Calu3 (cell line): ENCODE results near the gene ATP6V0A1. TPM values are rescaled to one million over a fixed set of nuclear protein-coding genes. Genes with fewer than 3 reads are reported as not detected.
"Not testable (repeated sequence)": the region's sequence is repeated elsewhere in the genome, so short reads cannot be mapped to it uniquely, and the experiment has no call there.

Experiments used
- BruUV-seq: library from RNA; stranded (reverse); fragments of 400-500 nt; replicated peaks from 2 replicates; lab custom pipeline; 2021; lab: Mats Ljungman, UMichigan
- CTCF ChIA-PET: fragments of 300-600 bp; sonication (Branson Sonifier 250); formaldehyde crosslinking; loops from one replicate; lab custom pipeline; 2022; ENCODE audit warnings: antibody characterized with exemption; lab: Charles Lee
- DNase-seq: peaks from one replicate; pipeline ENCODE4 v3.0.0; 2022
- H3K27ac Mint-ChIP-seq: one replicate; pipeline ENCODE4 v1.8.0; 2022; ENCODE audit warnings: mixed read lengths; ENCODE audit not compliant: unreplicated experiment
- H3K27me3 Mint-ChIP-seq: one replicate; pipeline ENCODE4 v1.8.0; 2022; ENCODE audit warnings: mixed read lengths; ENCODE audit not compliant: unreplicated experiment
- H3K36me3 Mint-ChIP-seq: one replicate; pipeline ENCODE4 v1.8.0; 2022; ENCODE audit warnings: mild to moderate bottlenecking, moderate library complexity, mixed read lengths; ENCODE audit not compliant: insufficient read depth, unreplicated experiment
- H3K4me1 Mint-ChIP-seq: one replicate; pipeline ENCODE4 v1.8.0; 2022; ENCODE audit warnings: mild to moderate bottlenecking, low read depth, mixed read lengths; ENCODE audit not compliant: unreplicated experiment
- H3K4me3 Mint-ChIP-seq: one replicate; pipeline ENCODE4 v1.8.0; 2022; ENCODE audit warnings: mild to moderate bottlenecking, low read depth, moderate library complexity, mixed read lengths; ENCODE audit not compliant: unreplicated experiment
- H3K9me3 Mint-ChIP-seq: one replicate; pipeline ENCODE4 v1.8.0; 2022; ENCODE audit warnings: low read depth, mixed read lengths; ENCODE audit not compliant: unreplicated experiment
- CTCF ChIP-seq: fragments of 200-600 bp; IDR thresholded peaks from one replicate; pipeline ENCODE4 v1.8.0; 2022; ENCODE audit warnings: antibody characterized with exemption; ENCODE audit not compliant: unreplicated experiment
- intact Hi-C: fragments of 100-400 bp; cut with micrococcal nuclease; formaldehyde crosslinking; loops from one replicate; pipeline ENCODE4 v1.10.0; 2022; ENCODE audit not compliant: unreplicated experiment
- total RNA-seq: library from RNA; stranded (reverse); gene quantifications from 2 replicates; pipeline ENCODE4 v1.2.3, GENCODE V29; 2022

ATP6V0A1 gene
- total RNA-seq, 1 experiment from 2014 or later = 141 TPM

- intact Hi-C loops = no loop called here
- H3K9me3 Mint-ChIP-seq = no peaks in the 10 kb centered on the region
- no peaks in the 10 kb centered on the region for H3K27me3 Mint-ChIP-seq
- peaks cover 21% of the 10 kb centered on the region for H3K4me1 Mint-ChIP-seq
- DNase-seq = no peak
- no TSS peak for BruUV-seq
- H3K4me3 Mint-ChIP-seq = no peak overlapping the region
- no peaks in the 10 kb centered on the region for H3K36me3 Mint-ChIP-seq
- CTCF ChIA-PET = interaction anchor here (0.8 kb wide), 1 partner anchor 118 kb away, joined by 6 read pairs; no protein-coding TSS in a partner anchor
- no peak overlapping the region for H3K27ac Mint-ChIP-seq
- TF ChIP-seq CTCF = no peak
These were observed 46.6 kb upstream of the ATP6V0A1 start for GRCh38 chr17:42411905-42412679.

GRCh38 chr17:42413464-42414040 lies 45.1 kb upstream of the ATP6V0A1 start:
- no TSS peak for BruUV-seq
- Mint-ChIP-seq H3K27me3 (no peaks in the 10 kb centered on the region), H3K36me3 (no peaks in the 10 kb centered on the region), H3K4me1 (peaks cover 14% of the 10 kb centered on the region), H3K9me3 (no peaks in the 10 kb centered on the region), H3K4me3 (no peak overlapping the region), H3K27ac (no peak overlapping the region)
- TF ChIP-seq CTCF = no peak
- CTCF ChIA-PET = interaction anchor here (0.5 kb wide), 1 partner anchor 60 kb away, joined by 3 read pairs; no protein-coding TSS in a partner anchor
- no peak for DNase-seq
- intact Hi-C loops = no loop called here

GRCh38 chr17:42414704-42415409 lies 43.8 kb upstream of the ATP6V0A1 start:
- BruUV-seq = no TSS peak
- intact Hi-C loops = no loop called here
- Mint-ChIP-seq H3K27me3 (peaks cover 4% of the 10 kb centered on the region), H3K4me3 (no peak overlapping the region), H3K27ac (no peak overlapping the region), H3K36me3 (no peaks in the 10 kb centered on the region), H3K9me3 (no peaks in the 10 kb centered on the region), H3K4me1 (peaks cover 14% of the 10 kb centered on the region)
- no peak for DNase-seq
- CTCF ChIA-PET = no interaction called here
- no peak for TF ChIP-seq CTCF

GRCh38 chr17:42417981-42418380 lies 40.7 kb upstream of the ATP6V0A1 start:
- BruUV-seq, H3K9me3 Mint-ChIP-seq, H3K27ac Mint-ChIP-seq, intact Hi-C loops, DNase-seq, H3K4me3 Mint-ChIP-seq, CTCF ChIA-PET: not testable (repeated sequence)
- Mint-ChIP-seq H3K27me3 (peaks cover 35% of the 10 kb centered on the region), H3K36me3 (peaks cover 12% of the 10 kb centered on the region), H3K4me1 (peaks cover 27% of the 10 kb centered on the region)
